Astrocyte of the spinal cord (primary cell): ENCODE measurements around the gene CXXC4.

ENCODE experiments used
- DNase-seq: peaks from one replicate; pipeline ENCODE4 v3.0.0; 2011; ENCODE audit warnings: low read depth, low spot score
- H3K4me3 ChIP-seq: 2 replicates; pipeline ENCODE4 v1.5.1; 2011; ENCODE audit warnings: low read depth, mild to moderate bottlenecking, low read length, moderate library complexity
- CTCF ChIP-seq: IDR thresholded peaks from 2 replicates; pipeline ENCODE4 v1.5.1; 2012; ENCODE audit warnings: low read depth, mild to moderate bottlenecking, low read length, inconsistent platforms
- in situ Hi-C: cut with HindIII; loops from 2 replicates; pipeline ENCODE4 v1.10.0; 2017; ENCODE audit warnings: low sequenced_read_pairs

The CXXC4 gene

DNA sequence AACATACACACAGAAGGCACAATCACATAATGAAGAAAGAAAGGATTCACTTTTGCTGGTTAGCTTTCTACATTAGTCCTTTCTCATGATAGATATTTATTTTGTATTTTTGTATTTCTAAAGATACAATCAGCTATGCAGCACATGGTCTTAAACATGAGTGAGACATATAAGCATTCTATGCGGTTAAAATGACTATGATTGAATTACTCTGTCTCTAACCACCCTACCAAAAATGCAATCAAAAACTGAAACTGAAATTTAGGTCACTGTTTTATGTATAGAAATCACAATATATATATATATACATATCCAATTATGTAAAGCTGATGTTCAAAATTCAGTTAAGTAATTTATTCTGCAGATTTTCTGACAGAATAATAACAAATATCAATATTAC lies 21.9 kb downstream of the CXXC4 start:
- no peak for TF ChIP-seq CTCF
- H3K4me3 ChIP-seq, result no peak overlapping the region
- in situ Hi-C loops, result no loop called here
- no peak for DNase-seq

GRCh38 chr4:104470770-104471169 lies 23.9 kb downstream of the CXXC4 start:
- no peak for DNase-seq
- H3K4me3 ChIP-seq, result no peak overlapping the region
- TF ChIP-seq CTCF, result no peak
- in situ Hi-C loops, result no loop called here

GRCh38 chr4:104469794-104470193 lies 24.9 kb downstream of the CXXC4 start:
- in situ Hi-C loops, result no loop called here
- TF ChIP-seq CTCF, result no peak
- no peak overlapping the region for H3K4me3 ChIP-seq
- no peak for DNase-seq

GRCh38 chr4:104465619-104466018 lies 29.1 kb downstream of the CXXC4 start:
- H3K4me3 ChIP-seq, result no peak overlapping the region
- in situ Hi-C loops, result no loop called here
- no peak for TF ChIP-seq CTCF
- no peak for DNase-seq

- TF ChIP-seq CTCF, result no peak
Measured at GRCh38 chr4:104465201-104465600, 29.5 kb downstream of the CXXC4 start.

GRCh38 chr4:104462641-104463040 lies 32.1 kb downstream of the CXXC4 start:
- in situ Hi-C loops, result no loop called here
- no peak for DNase-seq
- TF ChIP-seq CTCF, result no peak
- no peak overlapping the region for H3K4me3 ChIP-seq

More at GRCh38 chr4:104465201-104465600, 29.5 kb downstream of the CXXC4 start:
- in situ Hi-C loops, result no loop called here
- DNase-seq, result no peak
- H3K4me3 ChIP-seq, result no peak overlapping the region

DNA sequence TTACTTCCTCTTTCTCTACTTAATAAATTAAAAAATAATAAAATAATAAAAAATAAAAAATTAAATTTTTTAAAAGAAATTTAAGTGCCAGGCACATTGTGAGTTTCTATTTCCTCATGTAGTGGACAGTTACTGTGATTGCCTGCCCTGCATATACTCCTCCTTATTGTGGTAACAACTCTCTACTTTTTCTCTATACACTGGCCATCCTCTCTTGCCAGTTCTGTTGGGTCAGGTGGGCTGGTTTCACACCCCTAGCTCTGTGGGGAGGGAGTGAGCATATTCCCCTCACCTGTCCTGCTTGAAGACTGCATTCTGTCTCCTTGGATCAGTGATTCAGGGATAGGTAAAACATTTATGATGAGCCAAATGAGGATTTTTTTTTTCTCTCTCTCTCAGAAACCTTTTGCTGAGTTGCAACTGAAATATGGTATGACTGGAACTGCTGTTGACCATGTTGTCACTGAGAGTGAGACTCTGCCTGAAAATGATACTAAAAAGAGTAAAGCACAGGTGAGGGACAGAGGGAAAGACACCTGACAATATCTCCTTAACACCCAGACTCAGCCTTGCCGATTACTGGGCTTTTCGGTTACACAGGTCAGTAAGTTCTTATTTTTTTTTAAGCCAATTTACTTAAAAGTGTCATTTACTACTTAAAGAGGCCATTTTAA lies 37.2 kb downstream of the CXXC4 start:
- in situ Hi-C loops, result no loop called here
- no peak for TF ChIP-seq CTCF
- DNase-seq, result no peak
- H3K4me3 ChIP-seq, result no peak overlapping the region
